Testis (tissue), 2 donors: ENCODE data around the gene OPN1MW2.
"Not testable (repeated sequence)": the region's sequence is repeated elsewhere in the genome, so short reads cannot be mapped to it uniquely, and the experiment has no call there.

Source experiments
- POLR2A ChIP-seq: fragments of 450-650 bp; IDR thresholded peaks from one replicate; pipeline ENCODE4 v1.6.1; 2017; ENCODE audit warnings: antibody characterized with exemption, mild to moderate bottlenecking, moderate library complexity
- TF ChIP-seq, protein P1 (sequence below), 3 experiments: fragments of 450-650 bp in 2 of 3; fragments of 200-600 bp in 1 of 3; sonication (generic) in 1 of 3; IDR thresholded peaks; one replicate each; pipeline ENCODE4 v1.5.1; 2016 to 2019; ENCODE audit warnings: antibody characterized with exemption in 3 of 3, mild to moderate bottlenecking in 2 of 3, moderate library complexity in 1 of 3

DNA sequence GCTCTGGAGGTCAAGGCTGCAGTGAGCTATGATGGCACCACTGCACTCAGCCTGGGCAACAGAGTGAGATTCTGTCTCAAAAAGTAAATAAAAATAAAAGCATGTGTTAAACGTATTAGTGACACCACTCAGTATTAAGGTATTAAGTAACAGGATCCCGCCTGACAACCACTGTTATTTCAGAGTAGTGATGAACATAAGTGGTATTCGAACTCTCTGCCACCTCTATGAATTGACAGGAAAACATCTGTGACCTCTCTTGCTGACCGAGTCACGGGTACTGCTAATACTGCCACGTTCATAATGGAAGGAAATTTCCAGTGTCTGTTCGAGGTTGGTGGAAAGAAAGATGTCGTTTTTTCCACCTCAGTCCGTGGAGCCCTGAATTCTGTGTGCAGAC, 7.2 kb downstream of the OPN1MW2 start:
- TF ChIP-seq, protein P1, sequence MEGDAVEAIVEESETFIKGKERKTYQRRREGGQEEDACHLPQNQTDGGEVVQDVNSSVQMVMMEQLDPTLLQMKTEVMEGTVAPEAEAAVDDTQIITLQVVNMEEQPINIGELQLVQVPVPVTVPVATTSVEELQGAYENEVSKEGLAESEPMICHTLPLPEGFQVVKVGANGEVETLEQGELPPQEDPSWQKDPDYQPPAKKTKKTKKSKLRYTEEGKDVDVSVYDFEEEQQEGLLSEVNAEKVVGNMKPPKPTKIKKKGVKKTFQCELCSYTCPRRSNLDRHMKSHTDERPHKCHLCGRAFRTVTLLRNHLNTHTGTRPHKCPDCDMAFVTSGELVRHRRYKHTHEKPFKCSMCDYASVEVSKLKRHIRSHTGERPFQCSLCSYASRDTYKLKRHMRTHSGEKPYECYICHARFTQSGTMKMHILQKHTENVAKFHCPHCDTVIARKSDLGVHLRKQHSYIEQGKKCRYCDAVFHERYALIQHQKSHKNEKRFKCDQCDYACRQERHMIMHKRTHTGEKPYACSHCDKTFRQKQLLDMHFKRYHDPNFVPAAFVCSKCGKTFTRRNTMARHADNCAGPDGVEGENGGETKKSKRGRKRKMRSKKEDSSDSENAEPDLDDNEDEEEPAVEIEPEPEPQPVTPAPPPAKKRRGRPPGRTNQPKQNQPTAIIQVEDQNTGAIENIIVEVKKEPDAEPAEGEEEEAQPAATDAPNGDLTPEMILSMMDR (IDR thresholded peaks at IDR 0.05) = not testable (repeated sequence)
- TF ChIP-seq POLR2A = not testable (repeated sequence)
